A673 (cell line): Measurements from ENCODE around the gene DDX51. TPM values are rescaled to one million over a fixed set of nuclear protein-coding genes. Genes with fewer than 3 reads are reported as not detected.

ENCODE experiments used
- BruUV-seq: library from RNA; stranded (reverse); fragments of 400-500 nt; replicated peaks from 2 replicates; lab custom pipeline; 2021; lab: Mats Ljungman, UMichigan
- CTCF ChIA-PET: fragments of 300-600 bp; sonication (Branson Sonifier 250); formaldehyde crosslinking; loops from one replicate; lab custom pipeline; 2022; ENCODE audit warnings: antibody characterized with exemption; lab: Charles Lee
- POLR2A ChIA-PET: fragments of 300-600 bp; sonication (Branson Sonifier 250); formaldehyde crosslinking; loops from one replicate; lab custom pipeline; 2022; ENCODE audit warnings: antibody characterized with exemption; ENCODE audit not compliant: low non-redundant PET; lab: Charles Lee
- DNase-seq: peaks from one replicate; pipeline ENCODE4 v3.0.0-alpha.2; 2015; ENCODE audit warnings: low spot score
- H3K27ac ChIP-seq: fragments of 200-600 bp; sonication (generic); 2 replicates; pipeline ENCODE4 v1.5.1; 2016; ENCODE audit warnings: mixed run types, low read depth, mild to moderate bottlenecking, mixed read lengths, antibody characterized with exemption, low read length; ENCODE audit not compliant: poor library complexity, severe bottlenecking
- H3K27me3 ChIP-seq: fragments of 200-600 bp; sonication (generic); replicated peaks from 2 replicates; pipeline ENCODE4 v1.6.1; 2017; ENCODE audit warnings: mixed run types, low read depth, mild to moderate bottlenecking, mixed read lengths, antibody characterized with exemption, low read length; ENCODE audit not compliant: insufficient read depth, poor library complexity
- H3K36me3 ChIP-seq: fragments of 200-600 bp; sonication (generic); 2 replicates; pipeline ENCODE4 v1.6.1; 2016; ENCODE audit warnings: mixed run types, mild to moderate bottlenecking, mixed read lengths, antibody characterized with exemption, low read length; ENCODE audit not compliant: insufficient read depth, poor library complexity, severe bottlenecking
- H3K4me1 ChIP-seq: fragments of 200-600 bp; sonication (generic); 2 replicates; pipeline ENCODE4 v1.6.1; 2017; ENCODE audit warnings: mixed run types, mild to moderate bottlenecking, mixed read lengths, antibody characterized with exemption, low read length; ENCODE audit not compliant: insufficient read depth, poor library complexity, severe bottlenecking
- H3K4me3 ChIP-seq: fragments of 200-600 bp; sonication (generic); 2 replicates; pipeline ENCODE4 v1.5.1; 2016; ENCODE audit warnings: low read depth, mixed run types, mild to moderate bottlenecking, mixed read lengths, low read length; ENCODE audit not compliant: poor library complexity, severe bottlenecking
- H3K9me3 ChIP-seq: fragments of 200-600 bp; sonication (generic); 2 replicates; pipeline ENCODE4 v1.6.1; 2016; ENCODE audit warnings: mixed run types, low read depth, mild to moderate bottlenecking, mixed read lengths, antibody characterized with exemption, low read length; ENCODE audit not compliant: poor library complexity, severe bottlenecking
- CTCF ChIP-seq: fragments of 300-800, 200-600 bp; sonication (generic); conservative IDR thresholded peaks from 2 replicates; pipeline ENCODE4 v1.5.1; 2017; ENCODE audit warnings: low read depth, mild to moderate bottlenecking, antibody characterized with exemption, low read length, moderate library complexity, mixed read lengths
- EZH2 ChIP-seq: fragments of 200-600 bp; sonication (generic); IDR thresholded peaks from 2 replicates; pipeline ENCODE4 v1.6.1; 2017; ENCODE audit warnings: borderline replicate concordance, low read depth, mild to moderate bottlenecking, mixed read lengths, antibody characterized with exemption, low read length; ENCODE audit not compliant: poor library complexity, severe bottlenecking
- intact Hi-C: fragments of 100-400 bp; cut with micrococcal nuclease; formaldehyde crosslinking; loops from one replicate; pipeline ENCODE4 v1.10.0; 2022; ENCODE audit not compliant: unreplicated experiment
- total RNA-seq: library from RNA; stranded (reverse); gene quantifications from 2 replicates; pipeline ENCODE4 v1.2.3, GENCODE V29; 2021

The DDX51 gene
- total RNA-seq, 1 experiment from 2014 or later = 38.9 TPM

- H3K36me3 ChIP-seq = peaks cover 4% of the 10 kb centered on the region
- POLR2A ChIA-PET = no interaction called here
Measured at GRCh38 chr12:132109741-132110140, 34.4 kb downstream of the DDX51 start.

GRCh38 chr12:132108211-132108832 lies 35.8 kb downstream of the DDX51 start:
- intact Hi-C loops = no loop called here
- no peak for TF ChIP-seq CTCF
- TF ChIP-seq EZH2 = no peak
- Histone ChIP-seq H3K9me3 (no peaks in the 10 kb centered on the region), H3K4me1 (no peaks in the 10 kb centered on the region), H3K4me3 (no peak overlapping the region), H3K27me3 (no peaks in the 10 kb centered on the region), H3K36me3 (peaks cover 4% of the 10 kb centered on the region), H3K27ac (no peak overlapping the region)
- no TSS peak for BruUV-seq
- CTCF ChIA-PET = no interaction called here
- POLR2A ChIA-PET = no interaction called here
- DNase-seq = no peak

More at GRCh38 chr12:132109741-132110140, 34.4 kb downstream of the DDX51 start:
- TF ChIP-seq EZH2 = no peak
- TF ChIP-seq CTCF = no peak
- no peaks in the 10 kb centered on the region for H3K27me3 ChIP-seq
- BruUV-seq = no TSS peak
- no peaks in the 10 kb centered on the region for H3K4me1 ChIP-seq
- no peak overlapping the region for H3K4me3 ChIP-seq
- CTCF ChIA-PET = no interaction called here
- intact Hi-C loops = no loop called here
- no peak overlapping the region for H3K27ac ChIP-seq
- no peaks in the 10 kb centered on the region for H3K9me3 ChIP-seq
- DNase-seq = no peak

DNA sequence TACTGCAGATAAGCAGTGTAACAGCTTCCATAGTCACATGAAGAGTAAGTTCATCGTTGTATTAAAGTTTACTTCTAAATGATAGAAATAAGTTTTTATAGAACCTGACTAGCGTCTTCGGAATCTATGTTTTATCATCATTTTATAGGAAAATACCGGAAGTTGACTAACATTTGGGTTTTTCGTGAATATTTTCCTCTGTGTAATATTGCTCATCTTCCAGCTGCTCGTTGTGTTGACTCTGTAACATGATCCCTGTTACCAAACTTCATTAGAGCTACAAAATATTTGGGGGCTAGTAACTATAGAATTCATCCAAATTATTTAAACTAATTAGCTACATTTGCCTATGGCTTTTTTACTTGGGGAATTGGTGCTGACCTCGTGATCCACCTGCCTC lies 37.2 kb downstream of the DDX51 start:
- no TSS peak for BruUV-seq
- no peak for DNase-seq
- TF ChIP-seq EZH2 = no peak
- H3K27ac ChIP-seq = no peak overlapping the region
- intact Hi-C loops = no loop called here
- CTCF ChIA-PET = no interaction called here
- POLR2A ChIA-PET = no interaction called here
- H3K4me1 ChIP-seq = no peaks in the 10 kb centered on the region
- H3K36me3 ChIP-seq = peaks cover 4% of the 10 kb centered on the region
- no peak overlapping the region for H3K4me3 ChIP-seq
- no peaks in the 10 kb centered on the region for H3K27me3 ChIP-seq
- no peaks in the 10 kb centered on the region for H3K9me3 ChIP-seq

DNA sequence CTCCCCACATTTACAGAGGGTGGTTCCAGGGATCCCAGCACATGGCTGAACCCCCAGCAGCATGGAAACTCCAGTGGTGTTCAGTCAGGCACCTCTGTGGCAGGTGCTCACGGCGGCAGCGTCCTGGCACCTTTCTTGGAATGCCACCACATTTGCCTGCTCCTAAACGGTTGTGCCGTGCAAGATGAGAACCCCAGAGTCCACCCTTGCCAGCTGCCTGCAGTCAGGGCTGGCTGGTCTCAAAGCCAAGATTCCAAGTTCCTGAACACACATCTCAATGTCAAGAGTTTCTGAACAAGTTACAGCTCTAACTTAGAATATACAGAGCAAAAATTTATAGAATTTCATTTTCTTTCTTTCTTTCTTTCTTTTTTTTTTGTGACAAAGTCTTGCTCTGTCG lies 38.7 kb downstream of the DDX51 start:
- intact Hi-C loops = no loop called here
- ChIA-PET CTCF (no interaction called here), POLR2A (no interaction called here)
- Histone ChIP-seq H3K27me3 (no peaks in the 10 kb centered on the region), H3K4me1 (no peaks in the 10 kb centered on the region), H3K27ac (no peak overlapping the region), H3K9me3 (no peaks in the 10 kb centered on the region), H3K36me3 (peaks cover 4% of the 10 kb centered on the region), H3K4me3 (no peak overlapping the region)
- TF ChIP-seq CTCF (no peak), EZH2 (no peak)
- DNase-seq = no peak
- BruUV-seq = no TSS peak
